PC-3 (cell line): ENCODE measurements around the gene KCTD17.

Source experiments
- CTCF ChIP-seq: fragments of 300-600 bp; sonication (generic); conservative IDR thresholded peaks from 2 replicates; pipeline ENCODE4 v1.5.1; 2017; ENCODE audit warnings: antibody characterized with exemption, low read depth, mild to moderate bottlenecking, low read length
- EZH2 ChIP-seq: fragments of 300-600 bp; sonication (generic); IDR thresholded peaks from one replicate; pipeline ENCODE4 v1.6.1; 2017; ENCODE audit warnings: antibody characterized with exemption, mild to moderate bottlenecking, low read length; ENCODE audit not compliant: unreplicated experiment

DNA sequence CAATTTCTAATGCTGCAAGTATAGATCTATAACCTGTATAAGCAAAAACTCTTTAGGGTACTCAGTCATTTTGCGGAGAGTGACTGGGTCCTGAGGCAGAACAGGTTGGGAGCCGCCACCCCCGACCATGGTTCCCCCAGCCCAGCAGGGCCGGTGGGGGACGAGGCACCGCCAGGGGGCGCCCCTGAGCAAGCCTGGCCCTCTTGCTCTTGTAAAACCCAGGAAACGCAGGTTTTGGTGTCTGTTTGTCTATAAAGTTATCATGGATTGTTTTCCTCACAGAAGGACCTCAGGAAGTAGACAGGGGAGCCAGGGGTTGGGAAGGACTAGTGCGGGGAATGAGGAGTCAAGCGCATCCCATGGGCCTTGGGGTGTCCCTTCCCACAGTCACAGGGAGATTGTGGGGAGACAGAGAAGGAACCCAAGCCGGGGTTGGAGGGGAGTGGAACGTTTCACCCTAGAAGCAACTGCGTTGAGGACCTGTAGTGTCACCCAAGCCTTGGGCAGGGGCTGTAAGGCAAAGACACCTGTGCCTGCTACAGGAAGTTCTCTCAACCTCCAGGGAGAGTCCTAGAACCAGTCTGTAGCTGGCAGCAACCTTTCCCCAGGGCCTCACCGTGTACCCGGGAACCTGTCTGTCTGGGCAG lies 26.4 kb downstream of the KCTD17 start:
- peak; percentile 87 for TF ChIP-seq CTCF
- TF ChIP-seq EZH2: no peak
